ENCODE results near the gene SHANK2.
A peak's percentile ranks its signal among the peaks of the same experiment; 100 is the strongest.

Gene SHANK2

GRCh38 chr11:71252269-71252769 is at the start of gene SHANK2:
TSS of gene SHANK2 (minus strand) at chr11:71252577. CDS start at chr11:71147326, 105,251 bp downstream.
- no peak for DNase-seq (ENCODE audit: low spot score)

GRCh38 chr11:71301858-71302533 is 49.6 kb upstream of the SHANK2 start:
- no peak for DNase-seq (ENCODE audit: low spot score)

GRCh38 chr11:71301046-71301857 is 48.9 kb upstream of the SHANK2 start:
- DNase-seq (ENCODE audit: low spot score) = no peak

- DNase-seq (ENCODE audit: low spot score) = no peak
These were observed 47.8 kb upstream of the SHANK2 start for GRCh38 chr11:71300187-71300586.

- no peak for DNase-seq (ENCODE audit: low spot score)
These were observed 46.4 kb upstream of the SHANK2 start for GRCh38 chr11:71298761-71299181.

- DNase-seq (ENCODE audit: low spot score) = no peak
These were observed 45.7 kb upstream of the SHANK2 start for GRCh38 chr11:71298016-71298550.

GRCh38 chr11:71294846-71295600 is 42.6 kb upstream of the SHANK2 start:
- DNase-seq (ENCODE audit: low spot score) = no peak

- DNase-seq (ENCODE audit: low spot score) = no peak
These were observed 41.8 kb upstream of the SHANK2 start for GRCh38 chr11:71293961-71294782.

- DNase-seq (ENCODE audit: low spot score) = no peak
These were observed 34.6 kb upstream of the SHANK2 start for GRCh38 chr11:71286701-71287643.

- DNase-seq (ENCODE audit: low spot score) = no peak
These were observed 32.7 kb upstream of the SHANK2 start for GRCh38 chr11:71285111-71285510.

- DNase-seq (ENCODE audit: low spot score) = no peak
These were observed 32.2 kb upstream of the SHANK2 start for GRCh38 chr11:71284525-71285092.

- DNase-seq (ENCODE audit: low spot score) = no peak
These were observed 31.6 kb upstream of the SHANK2 start for GRCh38 chr11:71283971-71284441.

GRCh38 chr11:71282581-71283351 is 30.4 kb upstream of the SHANK2 start:
- DNase-seq (ENCODE audit: low spot score) = peak; percentile 42

GRCh38 chr11:71281831-71282230 is 29.5 kb upstream of the SHANK2 start:
- DNase-seq (ENCODE audit: low spot score) = no peak

GRCh38 chr11:71281204-71281603 is 28.8 kb upstream of the SHANK2 start:
- DNase-seq (ENCODE audit: low spot score) = no peak

GRCh38 chr11:71279916-71280645 is 27.7 kb upstream of the SHANK2 start:
- DNase-seq (ENCODE audit: low spot score) = no peak

- DNase-seq (ENCODE audit: low spot score) = no peak
These were observed 19.8 kb upstream of the SHANK2 start for GRCh38 chr11:71272161-71272560.
